Embryonic facial prominence (tissue), 1 donor: ENCODE measurements around the gene SYTL2.

Experiments used
- DNase-seq: peaks from one replicate; pipeline ENCODE4 v3.0.0-alpha.2; 2016; ENCODE audit errors: extremely low spot score

Gene SYTL2

DNA sequence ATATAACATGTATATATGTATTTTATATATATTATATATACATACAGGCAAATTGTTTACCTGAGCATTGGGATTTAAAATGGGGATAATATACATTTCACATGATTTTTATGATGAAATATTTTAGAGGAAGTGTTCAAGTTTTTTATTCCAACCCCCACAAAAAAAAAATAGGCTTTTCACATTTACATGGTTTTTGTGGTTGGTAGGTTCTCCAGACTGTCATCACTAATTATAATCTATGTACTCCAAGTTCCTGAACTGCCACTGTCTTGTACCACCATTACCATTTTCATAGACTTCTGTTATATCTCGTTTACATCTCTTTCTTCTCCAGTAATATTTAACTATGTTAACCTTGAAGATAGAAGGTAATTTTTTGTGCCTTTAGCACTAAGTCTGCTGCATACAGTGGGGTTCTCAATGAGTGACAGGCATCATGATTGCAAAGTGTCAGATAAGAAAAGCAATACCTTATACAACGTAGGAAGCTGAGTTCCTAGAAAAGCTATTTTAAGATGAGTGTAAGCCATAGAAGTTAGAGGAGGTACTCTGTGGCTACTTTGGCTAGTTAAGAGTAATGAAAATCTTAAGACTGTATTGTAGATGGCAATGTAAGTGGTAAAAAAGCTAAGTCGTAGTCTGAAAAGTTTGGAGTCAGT is 158.0 kb downstream of the SYTL2 start:
- no peak for DNase-seq

DNA sequence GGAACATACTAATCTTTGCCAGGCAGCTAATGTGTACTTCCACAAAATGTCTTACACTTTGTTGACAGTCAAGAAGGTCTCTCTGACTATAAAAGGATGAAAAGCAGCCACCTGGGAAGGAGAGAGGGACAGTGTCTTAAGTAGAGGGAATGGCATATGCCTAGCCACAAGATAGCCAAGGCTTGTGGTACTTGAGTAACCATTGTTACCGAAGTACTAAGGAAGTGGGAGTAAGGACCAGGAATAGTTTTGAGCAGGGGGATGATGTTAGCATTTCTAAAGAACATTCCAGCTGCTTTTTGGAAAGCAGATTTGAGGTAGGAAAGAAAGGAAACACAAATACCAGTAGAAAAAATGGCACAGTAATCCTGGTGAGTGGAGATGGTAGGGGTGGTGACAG is 159.8 kb downstream of the SYTL2 start:
- DNase-seq = no peak

DNA sequence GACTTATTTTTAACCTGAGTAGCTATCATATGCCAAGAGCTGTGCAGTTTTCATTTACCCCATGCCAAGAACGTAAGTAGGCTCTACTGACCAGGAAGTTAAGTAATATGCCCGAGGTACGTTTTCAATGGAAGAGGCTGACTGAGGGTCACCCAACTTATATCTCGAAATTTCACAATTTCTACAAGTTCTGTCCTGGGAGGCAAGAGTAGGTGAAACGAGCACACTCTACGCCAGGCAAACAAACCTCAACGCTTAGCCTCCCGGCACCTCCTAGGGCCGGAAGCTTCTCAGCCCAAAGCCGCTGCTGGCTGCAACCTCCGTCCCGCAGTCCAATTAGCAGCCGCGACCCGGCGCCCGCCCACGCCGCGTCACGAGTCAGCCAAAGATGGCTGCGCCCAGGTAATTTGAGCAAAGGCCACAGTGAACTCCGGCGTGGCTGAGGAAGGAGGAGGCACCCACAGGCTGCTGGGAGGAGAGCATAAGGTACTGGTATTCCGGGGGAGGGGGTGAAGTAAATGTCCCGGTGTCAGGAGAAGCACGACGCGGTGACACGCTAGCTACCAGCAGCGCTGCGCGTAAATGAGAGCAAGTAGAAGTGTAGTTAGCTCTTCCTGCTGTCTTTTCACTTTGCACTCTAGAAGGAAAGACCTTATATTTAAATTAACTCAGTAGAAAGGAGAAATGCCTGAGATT is 163.2 kb downstream of the SYTL2 start, which contains the start of gene TMEM126A:
Gene TMEM126A (plus strand): TSS at position 364 of the 696 bp plus-strand sequence. CDS start 2,289 bp downstream, outside the sequence.
- no peak for DNase-seq

DNA sequence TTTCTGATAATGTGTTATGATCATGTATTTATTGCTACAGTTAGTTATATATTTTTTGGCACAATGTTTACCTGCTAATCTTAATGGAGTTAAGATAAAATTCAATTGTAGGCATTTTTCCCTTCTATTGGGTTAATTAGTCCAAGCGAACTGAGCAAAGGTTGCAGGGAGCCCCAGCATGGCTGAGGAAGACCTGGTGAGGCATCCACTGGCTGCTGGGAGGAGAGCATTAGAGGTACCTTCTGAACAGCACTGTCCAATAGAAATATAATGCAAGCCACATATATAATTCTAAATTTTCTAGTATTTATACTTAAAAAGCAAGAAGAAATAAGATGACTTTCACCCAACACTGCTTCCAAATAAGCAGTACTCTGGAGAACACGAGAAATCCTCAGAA is 163.9 kb downstream of the SYTL2 start:
- DNase-seq = no peak
